NB4 (cell line): Measurements from ENCODE around the gene CABCOCO1.

Experiments
- CTCF ChIP-seq: IDR thresholded peaks from one replicate; pipeline ENCODE4 v1.5.1; 2012; ENCODE audit warnings: low read depth, low read length
- POLR2A ChIP-seq: IDR thresholded peaks from 2 replicates; pipeline ENCODE4 v1.6.1; 2011; ENCODE audit warnings: mild to moderate bottlenecking; ENCODE audit not compliant: insufficient read length; ENCODE audit errors: extremely low read depth

GRCh38 chr10:61744469-61744868 lies 81.7 kb downstream of the CABCOCO1 start:
- TF ChIP-seq POLR2A (no peak), CTCF (peak; percentile 63)
